ACC112 (cell line): Measurements from ENCODE around the gene IGFALS.

ENCODE experiments used
- H2AFZ ChIP-seq: fragments of 200-600 bp; sonication (generic); one replicate; pipeline ENCODE4 v1.6.0; 2017; ENCODE audit warnings: antibody characterized with exemption, low read length; ENCODE audit not compliant: unreplicated experiment
- H3K27ac ChIP-seq: fragments of 200-600 bp; sonication (generic); 2 replicates; pipeline ENCODE4 v1.5.1; 2014; ENCODE audit warnings: low read depth, mild to moderate bottlenecking, antibody characterized with exemption, low read length, moderate library complexity
- H3K27me3 ChIP-seq: fragments of 200-600 bp; sonication (generic); 2 replicates; pipeline ENCODE4 v1.6.1; 2014; ENCODE audit warnings: mild to moderate bottlenecking, antibody characterized with exemption, low read length, moderate library complexity, mixed read lengths; ENCODE audit not compliant: insufficient read depth
- H3K36me3 ChIP-seq: fragments of 200-600 bp; sonication (generic); 2 replicates; pipeline ENCODE4 v1.6.1; 2016; ENCODE audit warnings: mild to moderate bottlenecking, antibody characterized with exemption, low read length, moderate library complexity, mixed read lengths; ENCODE audit not compliant: insufficient read depth
- H3K4me1 ChIP-seq: fragments of 200-600 bp; sonication (generic); one replicate; pipeline ENCODE4 v1.6.1; 2016; ENCODE audit warnings: low read length, mixed read lengths; ENCODE audit not compliant: insufficient read depth, unreplicated experiment, control insufficient read depth
- H3K4me3 ChIP-seq: fragments of 200-600 bp; sonication (generic); 2 replicates; pipeline ENCODE4 v1.5.1; 2014; ENCODE audit warnings: mild to moderate bottlenecking, low read depth, low read length
- H3K79me2 ChIP-seq: fragments of 200-600 bp; sonication (generic); one replicate; pipeline ENCODE4 v1.6.0; 2016; ENCODE audit warnings: low read length; ENCODE audit not compliant: control insufficient read depth, unreplicated experiment, insufficient read depth

IGFALS gene

DNA sequence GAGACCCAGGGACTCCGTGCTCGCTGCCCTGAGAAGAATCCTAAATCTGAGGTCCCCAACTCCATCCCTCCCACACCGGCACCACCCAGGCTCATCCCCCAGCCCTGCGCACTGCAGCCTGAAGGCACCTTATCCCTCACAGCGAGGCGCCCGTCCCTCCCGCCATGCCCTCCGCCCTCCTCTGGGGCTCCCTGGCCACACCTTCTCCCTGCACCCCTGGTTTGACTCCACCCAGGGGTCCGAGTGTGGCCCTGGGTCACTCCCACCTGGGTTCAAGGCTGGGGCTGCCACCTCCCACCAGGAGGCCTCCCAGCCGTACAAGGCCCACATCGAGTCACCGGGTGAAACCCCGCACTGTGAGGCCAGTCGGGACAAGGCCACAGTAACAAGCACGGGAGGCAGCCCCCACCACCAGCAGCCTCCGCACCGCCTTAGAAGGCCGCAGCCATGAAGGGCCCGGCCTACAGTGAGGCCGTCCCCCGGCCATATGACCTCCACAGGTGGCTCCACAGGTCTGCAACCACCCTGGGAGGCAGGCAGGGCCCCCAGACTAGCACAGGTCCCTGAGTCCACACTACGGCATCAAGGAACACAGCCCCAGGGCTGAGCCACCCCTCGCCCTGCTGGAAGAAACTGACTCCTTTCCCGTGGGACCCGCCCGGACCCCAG is 24.8 kb upstream of the IGFALS start:
- no peak overlapping the region for H3K27ac ChIP-seq
- H2AFZ ChIP-seq, result no peak overlapping the region
- no peak overlapping the region for H3K4me3 ChIP-seq
- no peaks in the 10 kb centered on the region for H3K27me3 ChIP-seq
- H3K36me3 ChIP-seq, result no peaks in the 10 kb centered on the region
- H3K4me1 ChIP-seq, result no peaks in the 10 kb centered on the region
- H3K79me2 ChIP-seq, result no peaks in the 10 kb centered on the region

DNA sequence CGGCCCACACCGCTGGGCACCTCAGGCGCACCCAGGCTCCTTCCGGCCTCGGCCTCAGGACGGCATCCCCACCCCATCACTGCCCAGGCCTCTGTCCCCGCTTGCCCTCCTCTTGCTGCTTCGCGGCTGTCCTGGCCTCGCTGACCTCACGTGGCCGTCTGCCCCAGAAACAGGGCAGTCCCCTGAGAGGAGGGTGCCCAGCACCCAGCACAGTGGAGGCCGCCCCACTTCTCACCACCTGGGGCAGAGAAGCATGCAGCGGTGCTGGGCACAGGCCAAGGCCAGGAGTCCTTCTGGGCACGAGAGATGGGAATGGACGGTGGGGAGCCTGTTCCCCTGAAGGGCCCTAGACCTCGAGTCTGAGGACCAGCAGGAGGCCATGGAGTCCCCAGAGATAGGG is 24.2 kb upstream of the IGFALS start:
- no peaks in the 10 kb centered on the region for H3K36me3 ChIP-seq
- no peaks in the 10 kb centered on the region for H3K79me2 ChIP-seq
- no peak overlapping the region for H3K27ac ChIP-seq
- H2AFZ ChIP-seq, result no peak overlapping the region
- no peaks in the 10 kb centered on the region for H3K27me3 ChIP-seq
- H3K4me1 ChIP-seq, result no peaks in the 10 kb centered on the region
- H3K4me3 ChIP-seq, result no peak overlapping the region

DNA sequence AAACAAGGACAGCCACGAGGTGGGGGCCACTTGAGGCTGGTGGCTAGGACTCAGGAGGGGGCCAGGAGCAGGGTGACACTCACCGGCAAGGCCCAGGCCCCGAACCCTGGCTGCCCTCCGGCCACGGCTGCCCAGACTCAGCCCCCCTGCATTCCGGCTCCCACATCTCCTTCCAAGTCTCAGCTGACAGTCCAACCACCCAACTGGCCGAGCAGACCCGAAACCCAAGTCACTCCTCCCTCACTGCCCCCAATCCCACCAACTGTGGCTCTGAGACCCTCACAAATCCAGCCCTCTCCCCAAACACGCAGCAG is 23.7 kb upstream of the IGFALS start:
- Histone ChIP-seq H3K36me3 (no peaks in the 10 kb centered on the region), H3K4me3 (no peak overlapping the region), H3K79me2 (no peaks in the 10 kb centered on the region), H3K27me3 (no peaks in the 10 kb centered on the region), H3K27ac (no peak overlapping the region), H3K4me1 (no peaks in the 10 kb centered on the region), H2AFZ (no peak overlapping the region)

DNA sequence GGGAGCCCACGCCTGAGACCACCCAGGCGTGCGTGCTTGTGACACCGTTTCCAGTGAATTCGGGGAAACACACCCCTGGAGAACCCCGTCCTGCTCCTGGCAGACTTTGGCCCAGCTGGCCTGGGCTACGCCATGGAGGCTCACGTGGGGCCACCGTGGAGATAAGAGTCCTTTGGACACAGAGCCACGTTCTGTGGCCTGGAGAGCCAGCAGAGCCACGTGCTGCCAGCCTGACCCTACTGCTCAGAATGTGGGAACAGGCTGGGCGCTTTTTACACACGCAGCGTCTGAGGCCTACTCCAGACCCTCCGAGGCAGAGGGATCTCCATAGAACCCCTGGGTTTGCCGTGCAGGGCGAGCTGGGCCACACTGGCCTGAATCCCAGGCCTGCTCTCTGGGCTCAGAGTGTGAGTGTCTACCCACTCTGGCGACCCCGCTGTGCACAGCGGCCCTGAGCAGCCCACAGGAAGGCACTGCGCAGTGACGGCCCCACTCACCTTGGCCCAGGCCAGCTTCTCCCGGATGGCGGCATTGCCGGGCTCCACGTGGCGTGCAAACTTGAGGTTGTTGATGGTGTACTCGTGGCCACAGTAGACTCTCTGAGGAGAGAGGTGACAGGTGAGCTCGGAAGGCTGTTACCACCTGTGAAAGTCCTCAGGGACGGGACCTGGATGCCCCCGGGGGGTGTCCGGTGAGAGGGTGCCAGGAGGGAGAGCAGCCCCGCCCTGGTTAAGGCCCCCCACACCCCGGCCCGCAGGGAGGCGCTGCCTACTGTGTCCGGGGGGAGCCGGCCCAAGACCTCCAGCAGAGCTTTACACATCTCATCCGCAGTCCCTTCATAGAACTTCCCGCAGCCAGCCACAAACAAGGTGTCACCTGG is 23.1 kb upstream of the IGFALS start:
- H3K4me3 ChIP-seq, result no peak overlapping the region
- no peaks in the 10 kb centered on the region for H3K36me3 ChIP-seq

DNA sequence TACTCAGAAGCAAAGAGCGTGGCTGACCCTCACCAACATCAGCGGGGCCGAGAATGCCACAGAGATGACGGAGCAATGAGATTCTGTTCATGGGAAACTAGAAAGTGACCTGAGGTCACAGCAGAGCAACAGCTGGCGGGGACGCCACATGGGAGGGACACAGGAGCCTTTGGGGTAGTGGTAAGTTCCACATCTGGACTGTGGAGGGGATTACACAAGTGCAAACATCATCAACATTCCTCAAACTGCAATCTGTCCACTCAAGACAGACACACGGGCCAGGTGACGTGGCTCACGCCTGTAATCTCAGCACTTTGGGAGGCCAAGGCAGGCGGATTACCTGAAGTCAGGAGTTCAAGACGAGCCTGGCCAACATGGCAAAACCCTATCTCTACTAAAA is 22.0 kb upstream of the IGFALS start:
- Histone ChIP-seq H3K36me3 (no peaks in the 10 kb centered on the region), H3K4me3 (no peak overlapping the region), H2AFZ (no peak overlapping the region), H3K27me3 (no peaks in the 10 kb centered on the region), H3K4me1 (no peaks in the 10 kb centered on the region), H3K79me2 (no peaks in the 10 kb centered on the region), H3K27ac (no peak overlapping the region)

More for the DNA sequence above, 23.1 kb upstream of the IGFALS start:
- Histone ChIP-seq H2AFZ (no peak overlapping the region), H3K4me1 (no peaks in the 10 kb centered on the region), H3K79me2 (no peaks in the 10 kb centered on the region), H3K27ac (no peak overlapping the region), H3K27me3 (no peaks in the 10 kb centered on the region)

DNA sequence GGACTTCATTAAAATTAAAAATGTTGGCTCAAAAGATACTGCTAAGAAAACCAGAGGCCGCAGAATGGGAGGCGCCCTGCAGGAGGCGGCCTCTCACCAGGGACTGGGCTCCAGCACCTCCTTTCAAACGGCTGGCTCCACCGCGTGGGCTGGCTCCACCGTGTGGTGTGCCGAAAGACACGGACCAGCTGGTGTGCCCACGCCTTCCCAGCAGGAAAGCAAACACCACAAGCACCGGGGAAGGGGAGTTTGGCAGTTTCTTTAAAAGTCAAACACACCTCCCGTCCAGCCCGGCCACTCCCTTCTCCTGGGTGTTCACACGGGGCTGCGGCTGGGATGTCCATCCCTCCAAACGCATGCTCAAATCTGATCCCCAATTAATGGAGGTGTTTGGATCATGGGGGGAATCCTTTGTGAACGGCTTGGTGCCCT is 19.2 kb upstream of the IGFALS start:
- no peak overlapping the region for H3K27ac ChIP-seq
- no peak overlapping the region for H3K4me3 ChIP-seq
- H3K79me2 ChIP-seq, result no peaks in the 10 kb centered on the region
- no peaks in the 10 kb centered on the region for H3K27me3 ChIP-seq
- H3K36me3 ChIP-seq, result no peaks in the 10 kb centered on the region
- no peak overlapping the region for H2AFZ ChIP-seq
- no peaks in the 10 kb centered on the region for H3K4me1 ChIP-seq

DNA sequence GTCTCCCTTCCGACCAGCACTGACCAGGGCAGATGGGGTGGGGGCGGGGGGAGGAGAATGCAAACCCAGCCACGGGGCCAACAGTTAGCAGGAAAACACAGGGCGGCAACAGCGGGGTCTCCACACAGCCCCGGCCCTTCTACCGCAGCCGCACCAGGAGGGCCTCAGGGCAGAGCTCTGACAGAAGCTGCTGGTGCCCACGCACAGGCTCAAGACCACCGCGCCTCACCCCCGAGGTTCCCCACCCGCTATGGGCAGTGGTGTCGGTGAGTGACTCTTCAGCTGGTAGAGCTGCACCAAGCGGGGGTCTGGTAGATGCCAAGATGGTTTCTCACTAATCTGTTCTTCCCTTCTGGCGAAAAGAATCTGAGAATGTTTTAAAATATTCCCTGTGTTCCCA is 17.0 kb upstream of the IGFALS start:
- no peak overlapping the region for H3K4me3 ChIP-seq
- no peaks in the 10 kb centered on the region for H3K4me1 ChIP-seq
- H2AFZ ChIP-seq, result no peak overlapping the region
- H3K36me3 ChIP-seq, result no peaks in the 10 kb centered on the region
- no peak overlapping the region for H3K27ac ChIP-seq
- H3K27me3 ChIP-seq, result no peaks in the 10 kb centered on the region
- no peaks in the 10 kb centered on the region for H3K79me2 ChIP-seq

DNA sequence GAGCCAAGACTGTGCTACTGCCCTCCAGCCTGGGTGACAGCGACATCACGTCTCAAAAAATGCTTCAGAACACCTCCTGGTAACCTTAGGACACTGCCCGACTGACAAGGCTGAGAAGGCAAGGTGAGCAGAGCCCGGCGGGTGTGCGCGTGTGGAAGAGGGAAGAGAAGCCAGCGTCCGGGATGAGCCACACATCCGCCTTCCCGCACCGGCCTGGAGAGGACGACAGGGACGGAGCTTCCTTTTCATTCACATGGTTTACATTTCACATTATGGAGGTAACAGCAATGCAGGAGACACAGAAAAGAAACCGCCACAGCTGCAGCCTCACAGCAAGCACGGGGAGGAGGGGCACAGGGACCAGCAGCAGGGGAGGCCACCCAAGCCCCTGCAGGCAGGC is 16.6 kb upstream of the IGFALS start:
- Histone ChIP-seq H3K27ac (no peak overlapping the region), H3K36me3 (no peaks in the 10 kb centered on the region), H3K4me3 (no peak overlapping the region), H3K79me2 (no peaks in the 10 kb centered on the region), H3K4me1 (no peaks in the 10 kb centered on the region), H2AFZ (no peak overlapping the region), H3K27me3 (no peaks in the 10 kb centered on the region)

DNA sequence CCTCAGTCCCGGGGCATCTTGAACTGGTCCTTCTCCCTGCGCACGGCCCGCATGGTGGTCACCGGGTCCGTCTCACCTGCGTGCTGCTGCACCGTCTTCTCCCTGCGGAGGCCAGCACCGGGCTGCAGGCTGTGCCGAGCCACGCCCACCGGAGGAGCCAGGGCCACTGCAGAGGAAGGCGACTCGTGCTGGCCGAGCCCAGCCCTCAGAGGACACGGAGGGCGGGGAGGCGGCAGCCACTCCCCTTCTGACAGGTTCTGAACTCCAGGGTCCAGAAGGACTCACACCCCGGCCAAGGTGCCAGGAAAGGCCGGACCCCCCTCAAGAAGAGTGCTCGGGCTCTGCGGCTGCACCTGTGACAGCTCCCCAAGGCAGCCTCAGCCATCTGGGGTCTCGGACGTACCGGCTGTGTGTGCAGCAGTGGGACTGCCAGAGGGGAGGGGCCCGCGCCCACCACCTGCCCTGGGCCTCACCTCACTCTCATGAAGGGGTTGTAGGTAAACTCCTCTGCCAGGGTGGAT is 15.8 kb upstream of the IGFALS start:
- H3K4me1 ChIP-seq, result no peaks in the 10 kb centered on the region
- H2AFZ ChIP-seq, result no peak overlapping the region
- no peak overlapping the region for H3K4me3 ChIP-seq
- H3K27ac ChIP-seq, result no peak overlapping the region
- no peaks in the 10 kb centered on the region for H3K27me3 ChIP-seq
- no peaks in the 10 kb centered on the region for H3K79me2 ChIP-seq
- no peaks in the 10 kb centered on the region for H3K36me3 ChIP-seq

DNA sequence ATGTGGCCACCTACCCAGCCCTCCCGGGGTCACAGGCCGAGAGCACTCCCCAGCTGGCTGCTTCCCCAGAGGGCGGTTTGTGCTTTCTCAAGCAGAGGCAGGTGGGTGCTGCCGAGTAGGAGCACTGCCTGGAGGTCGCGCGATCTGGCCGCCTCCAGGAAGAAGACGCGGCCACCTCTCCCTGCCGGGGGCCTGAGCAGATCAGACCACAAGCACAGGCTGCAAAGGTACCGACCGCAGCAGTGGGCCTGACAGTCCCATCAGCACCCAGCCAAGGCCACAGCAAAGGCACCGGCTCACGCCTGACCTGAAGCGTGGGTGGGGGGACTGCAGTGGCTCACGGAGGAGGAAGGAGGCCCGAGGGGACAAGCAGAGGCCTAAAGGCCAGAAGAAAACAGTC is 15.2 kb upstream of the IGFALS start:
- Histone ChIP-seq H3K36me3 (no peaks in the 10 kb centered on the region), H2AFZ (no peak overlapping the region), H3K27me3 (no peaks in the 10 kb centered on the region), H3K4me1 (no peaks in the 10 kb centered on the region), H3K27ac (no peak overlapping the region), H3K4me3 (no peak overlapping the region), H3K79me2 (no peaks in the 10 kb centered on the region)

DNA sequence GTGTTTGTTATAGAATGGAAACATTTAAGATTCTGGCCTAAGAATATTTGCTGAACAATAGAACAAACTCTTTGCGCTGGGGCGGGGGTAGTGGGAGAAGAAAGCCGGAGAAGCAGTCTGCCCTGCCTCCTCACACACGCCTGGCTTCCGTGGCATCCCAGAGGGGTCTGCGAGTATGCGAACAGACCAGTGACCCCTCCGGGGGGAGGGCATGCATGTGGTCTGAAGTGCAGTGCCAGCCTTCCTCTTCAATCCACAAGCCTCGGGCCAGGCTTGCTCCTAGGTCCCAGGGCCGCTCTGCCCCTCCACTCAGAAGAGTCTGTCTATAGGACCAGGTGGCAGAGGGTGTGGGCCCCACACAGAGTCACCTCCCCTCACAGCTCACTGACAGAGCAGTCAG is 14.1 kb upstream of the IGFALS start:
- Histone ChIP-seq H3K36me3 (no peaks in the 10 kb centered on the region), H3K27ac (no peak overlapping the region), H2AFZ (no peak overlapping the region), H3K4me1 (no peaks in the 10 kb centered on the region), H3K79me2 (no peaks in the 10 kb centered on the region), H3K27me3 (no peaks in the 10 kb centered on the region), H3K4me3 (no peak overlapping the region)
